ENCODE data around the gene ELL.

ELL gene

GRCh38 chr19:18521692-18522123 lies at the start of gene ELL:
Gene ELL (minus strand): TSS chr19:18522070. CDS start chr19:18522055, 15 bp downstream.
- TF ChIP-seq GATA2 (IDR thresholded peaks at IDR 0.05; ENCODE audit: low read depth, low read length) (no peak), GATA3 (IDR thresholded peaks at IDR 0.05; ENCODE audit: low read depth, low read length) (no peak)

- TF ChIP-seq GATA3 (IDR thresholded peaks at IDR 0.05; ENCODE audit: low read depth, low read length) (no peak), GATA2 (IDR thresholded peaks at IDR 0.05; ENCODE audit: low read depth, low read length) (no peak)
Observed at GRCh38 chr19:18568367-18568766, 46.5 kb upstream of the ELL start.

- TF ChIP-seq GATA2 (IDR thresholded peaks at IDR 0.05; ENCODE audit: low read depth, low read length), result no peak
- no peak for TF ChIP-seq GATA3 (IDR thresholded peaks at IDR 0.05; ENCODE audit: low read depth, low read length)
Observed at GRCh38 chr19:18566953-18567352, 45.1 kb upstream of the ELL start.

- no peak for TF ChIP-seq GATA2 (IDR thresholded peaks at IDR 0.05; ENCODE audit: low read depth, low read length)
- no peak for TF ChIP-seq GATA3 (IDR thresholded peaks at IDR 0.05; ENCODE audit: low read depth, low read length)
Observed at GRCh38 chr19:18562086-18562485, 40.2 kb upstream of the ELL start.

GRCh38 chr19:18559685-18560084 lies 37.8 kb upstream of the ELL start:
- TF ChIP-seq GATA2 (IDR thresholded peaks at IDR 0.05; ENCODE audit: low read depth, low read length) (no peak), GATA3 (IDR thresholded peaks at IDR 0.05; ENCODE audit: low read depth, low read length) (no peak)

GRCh38 chr19:18558604-18559003 lies 36.7 kb upstream of the ELL start:
- TF ChIP-seq GATA2 (IDR thresholded peaks at IDR 0.05; ENCODE audit: low read depth, low read length) (no peak), GATA3 (IDR thresholded peaks at IDR 0.05; ENCODE audit: low read depth, low read length) (no peak)

GRCh38 chr19:18558202-18558555 lies 36.3 kb upstream of the ELL start:
- TF ChIP-seq GATA3 (IDR thresholded peaks at IDR 0.05; ENCODE audit: low read depth, low read length) (no peak), GATA2 (IDR thresholded peaks at IDR 0.05; ENCODE audit: low read depth, low read length) (no peak)

- TF ChIP-seq GATA3 (IDR thresholded peaks at IDR 0.05; ENCODE audit: low read depth, low read length), result no peak
Observed at GRCh38 chr19:18557411-18558201, 35.7 kb upstream of the ELL start, which contains the start of gene KXD1. Gene KXD1 (plus strand): TSS chr19:18557870. CDS start chr19:18562057, 4,187 bp downstream.

GRCh38 chr19:18551631-18552030 lies 29.8 kb upstream of the ELL start:
- TF ChIP-seq GATA3 (IDR thresholded peaks at IDR 0.05; ENCODE audit: low read depth, low read length), result no peak
- no peak for TF ChIP-seq GATA2 (IDR thresholded peaks at IDR 0.05; ENCODE audit: low read depth, low read length)

- no peak for TF ChIP-seq GATA3 (IDR thresholded peaks at IDR 0.05; ENCODE audit: low read depth, low read length)
- no peak for TF ChIP-seq GATA2 (IDR thresholded peaks at IDR 0.05; ENCODE audit: low read depth, low read length)
Observed at GRCh38 chr19:18543814-18544475, 22.1 kb upstream of the ELL start.

GRCh38 chr19:18542941-18543813 lies 21.3 kb upstream of the ELL start, which contains the start of gene FKBP8:
Gene FKBP8 (minus strand): TSS chr19:18543573. CDS start chr19:18541970, 1,603 bp downstream.
- TF ChIP-seq GATA3 (IDR thresholded peaks at IDR 0.05; ENCODE audit: low read depth, low read length), result no peak
- TF ChIP-seq GATA2 (IDR thresholded peaks at IDR 0.05; ENCODE audit: low read depth, low read length), result no peak

- TF ChIP-seq GATA2 (IDR thresholded peaks at IDR 0.05; ENCODE audit: low read depth, low read length) (no peak), GATA3 (IDR thresholded peaks at IDR 0.05; ENCODE audit: low read depth, low read length) (no peak)
Observed at GRCh38 chr19:18541992-18542940, 20.4 kb upstream of the ELL start.

All from SH-SY5Y (cell line).